HepG2 (cell line): ENCODE measurements around the gene CAPZB. TPM values are rescaled to one million over a fixed set of nuclear protein-coding genes. Genes with fewer than 3 reads are reported as not detected.

ENCODE experiments used
- ATAC-seq: fragments of 200-7000 bp; cut with Tn5 transposase; 3 replicates; pipeline ENCODE4 v1.9.1; 2020; ENCODE audit warnings: mild to moderate bottlenecking, moderate library complexity
- BruUV-seq: library from RNA; stranded (reverse); fragments of 400-500 nt; replicated peaks from 2 replicates; lab custom pipeline; 2021; lab: Mats Ljungman, UMichigan
- CTCF ChIA-PET: fragments of 300-600 bp; formaldehyde crosslinking; extraction: SDS; loops from one replicate; lab custom pipeline; 2021; ENCODE audit warnings: low total read pairs, inconsistent platforms, low intra/inter-chr PET ratio; lab: Yijun Ruan, JAX
- POLR2A ChIA-PET: fragments of 350-600 bp; sonication (Branson Sonifier 250); formaldehyde crosslinking; loops from one replicate; lab custom pipeline; 2020; ENCODE audit warnings: antibody characterized with exemption, inconsistent platforms; lab: Yijun Ruan, JAX
- DNase-seq: peaks from one replicate; pipeline ENCODE4 v3.0.0-alpha.2; 2015; ENCODE audit warnings: low spot score
- FAIRE-seq: peaks from 3 replicates; lab custom pipeline; 2011; peaks lifted over from hg19 to GRCh38; lab: Jason Lieb, UNC
- H2AFZ ChIP-seq: one replicate; pipeline ENCODE4 v1.6.1; 2011; ENCODE audit warnings: low read length, inconsistent platforms
- H3K27ac ChIP-seq: fragments of 300-600 bp; 3 replicates; pipeline ENCODE4 v1.8.0; 2011; ENCODE audit warnings: mixed run types, mild to moderate bottlenecking, mixed read lengths, low read length, inconsistent platforms; ENCODE audit not compliant: insufficient read depth; ENCODE audit errors: extremely low read length
- H3K27me3 ChIP-seq, 2 experiments: fragments of 200-600 bp in 1 of 2; 2 replicates in 1 of 2; 3 replicates in 1 of 2; pipeline versions ENCODE4 v1.6.0 to v1.8.0; 2011; ENCODE audit warnings: low read length in 2 of 2, mild to moderate bottlenecking in 2 of 2, moderate library complexity in 2 of 2, inconsistent platforms in 1 of 2; ENCODE audit not compliant: insufficient read depth in 2 of 2, control insufficient read depth in 1 of 2
- H3K36me3 ChIP-seq, 2 experiments: fragments of 200-600 bp in 1 of 2; replicated peaks in 1 of 2; 2 replicates in 1 of 2; 3 replicates in 1 of 2; pipeline versions ENCODE4 v1.5.1 to v1.8.0; 2011; ENCODE audit warnings: low read length in 2 of 2, inconsistent platforms in 1 of 2; ENCODE audit not compliant: insufficient read depth in 2 of 2, control insufficient read depth in 1 of 2
- H3K4me1 ChIP-seq: 2 replicates; pipeline ENCODE4 v1.5.1; 2012; ENCODE audit warnings: low read length, inconsistent platforms; ENCODE audit not compliant: insufficient read depth
- H3K4me2 ChIP-seq: 2 replicates; pipeline ENCODE4 v1.6.0; 2011; ENCODE audit warnings: low read depth, low read length, inconsistent platforms
- H3K4me3 ChIP-seq, 3 experiments: fragments of 200-600 bp in 1 of 3; sonication (generic), shearing (Covaris generic) in 1 of 3; replicated peaks in 1 of 3; 2 replicates each; pipeline ENCODE4 v1.5.1; 2011 to 2016; ENCODE audit warnings: low read length in 3 of 3, inconsistent platforms in 2 of 3, low read depth in 2 of 3, mild to moderate bottlenecking in 2 of 3, control low read depth in 1 of 3, mixed read lengths in 1 of 3; ENCODE audit not compliant: insufficient read depth in 1 of 3
- H3K79me2 ChIP-seq: one replicate; pipeline ENCODE4 v1.6.1; 2011; ENCODE audit warnings: low read length, inconsistent platforms; ENCODE audit not compliant: insufficient read depth
- H3K9ac ChIP-seq: 2 replicates; pipeline ENCODE4 v1.6.0; 2011; ENCODE audit warnings: mild to moderate bottlenecking, low read depth, low read length, inconsistent platforms; ENCODE audit not compliant: insufficient read depth
- H3K9me3 ChIP-seq: 2 replicates; pipeline ENCODE4 v1.5.1; 2012; ENCODE audit warnings: mild to moderate bottlenecking, low read length
- H4K20me1 ChIP-seq: 2 replicates; pipeline ENCODE4 v1.6.0; 2011; ENCODE audit warnings: inconsistent platforms, mild to moderate bottlenecking, low read length, moderate library complexity; ENCODE audit not compliant: insufficient read depth
- ADNP ChIP-seq: sonication (generic); formaldehyde crosslinking; IDR thresholded peaks from 2 replicates; pipeline ENCODE4 v1.4.0; 2020; ENCODE audit warnings: missing genetic modification reagents
- DMAP1 ChIP-seq: IDR thresholded peaks from 2 replicates; pipeline ENCODE4 v1.6.1; 2016
- EZH2 ChIP-seq: conservative IDR thresholded peaks from 2 replicates; pipeline ENCODE4 v1.6.1; 2012; ENCODE audit warnings: mild to moderate bottlenecking, low read depth, low read length, moderate library complexity
- HMGXB3 ChIP-seq: sonication (generic); formaldehyde crosslinking; IDR thresholded peaks from 2 replicates; pipeline ENCODE4 v1.4.0; 2020; ENCODE audit warnings: missing genetic modification reagents, borderline replicate concordance
- IRF2 ChIP-seq: IDR thresholded peaks from 2 replicates; pipeline ENCODE4 v1.6.1; 2018; ENCODE audit warnings: missing genetic modification reagents, missing compliant biosample characterization
- MBD4 ChIP-seq: IDR thresholded peaks from 2 replicates; pipeline ENCODE4 v1.6.1; 2012; ENCODE audit warnings: low read length, inconsistent platforms, borderline replicate concordance
- NR2F1 ChIP-seq, 2 experiments: fragments of 450-650 bp in 1 of 2; formaldehyde crosslinking in 1 of 2; IDR thresholded peaks; 2 replicates each; pipeline versions ENCODE4 v1.5.0 to v1.6.1; 2016 to 2020; ENCODE audit warnings: mild to moderate bottlenecking in 1 of 2, missing compliant biosample characterization in 1 of 2, missing genetic modification reagents in 1 of 2, moderate library complexity in 1 of 2
- RXRA ChIP-seq: sonication (generic); formaldehyde crosslinking; IDR thresholded peaks from 2 replicates; pipeline ENCODE4 v1.5.1; 2020; ENCODE audit warnings: missing genetic modification reagents
- ZNF142 ChIP-seq: sonication (generic); formaldehyde crosslinking; IDR thresholded peaks from 2 replicates; pipeline ENCODE4 v1.4.0; 2020; ENCODE audit warnings: missing genetic modification reagents
- ZNF430 ChIP-seq: sonication (generic); formaldehyde crosslinking; IDR thresholded peaks from 2 replicates; pipeline ENCODE4 v1.9.0; 2021; ENCODE audit warnings: mild to moderate bottlenecking, missing genetic modification reagents
- ZNF44 ChIP-seq: sonication (generic); formaldehyde crosslinking; IDR thresholded peaks from 2 replicates; pipeline ENCODE4 v1.5.1; 2020; ENCODE audit warnings: mild to moderate bottlenecking, missing genetic modification reagents
- ZNF510 ChIP-seq: sonication (generic); formaldehyde crosslinking; IDR thresholded peaks from 2 replicates; pipeline ENCODE4 v1.4.0; 2020; ENCODE audit warnings: low read depth, mild to moderate bottlenecking, missing genetic modification reagents
- ZNF704 ChIP-seq: sonication (generic); formaldehyde crosslinking; IDR thresholded peaks from 2 replicates; pipeline ENCODE4 v1.8.1; 2023; ENCODE audit warnings: mild to moderate bottlenecking, inconsistent platforms, moderate library complexity, missing genetic modification reagents, borderline replicate concordance
- ZNF720 ChIP-seq: sonication (generic); formaldehyde crosslinking; IDR thresholded peaks from 2 replicates; pipeline ENCODE4 v1.4.0; 2020; ENCODE audit warnings: missing genetic modification reagents
- WGBS: methylation state at CpG from one replicate; pipeline ENCODE4 v1.1.6; 2017; ENCODE audit warnings: low lambda C conversion rate; 5-methylcytosine and 5-hydroxymethylcytosine counted together
- in situ Hi-C: cut with HindIII; loops from 2 replicates; pipeline ENCODE4 v1.10.0; 2017; ENCODE audit warnings: low pct_unique_long_range_greater_than_20kb; ENCODE audit not compliant: extremely low pct_ligation_motif_present
- intact Hi-C: fragments of 100-400 bp; cut with micrococcal nuclease; formaldehyde crosslinking; loops from one replicate; pipeline ENCODE4 v1.10.0; 2022; ENCODE audit not compliant: unreplicated experiment
- polyA plus RNA-seq, 8 experiments: library from polyadenylated mRNA; depleted of rRNA in 3 of 8; stranded (reverse) in 7 of 8; unstranded in 1 of 8; fragments of >200 nt; fragmentation: Illumina TruSeq in 4 of 8; extraction: Trizol in 4 of 8; gene quantifications; 2 replicates each; pipeline versions ENCODE4 v1.2.1 to v1.2.3, GENCODE V29; 2011 to 2016; ENCODE audit warnings: low read depth in 4 of 8, missing spikeins in 1 of 8, mixed read lengths in 1 of 8; ENCODE audit not compliant: insufficient read depth in 1 of 8
- total RNA-seq, 5 experiments: library from RNA; depleted of rRNA; stranded (reverse); fragments of >200 nt; fragmentation: Illumina TruSeq; extraction: Trizol; gene quantifications; 2 replicates each; pipeline ENCODE4 v1.2.3, GENCODE V29; 2016; ENCODE audit warnings: low read depth in 1 of 5

Gene CAPZB
- total and polyA plus RNA-seq, 2 of the 13 experiments (the other 11 are each of a cell fraction or from before 2014, with no cell fraction given): 58.9 to 76.9 TPM

DNA sequence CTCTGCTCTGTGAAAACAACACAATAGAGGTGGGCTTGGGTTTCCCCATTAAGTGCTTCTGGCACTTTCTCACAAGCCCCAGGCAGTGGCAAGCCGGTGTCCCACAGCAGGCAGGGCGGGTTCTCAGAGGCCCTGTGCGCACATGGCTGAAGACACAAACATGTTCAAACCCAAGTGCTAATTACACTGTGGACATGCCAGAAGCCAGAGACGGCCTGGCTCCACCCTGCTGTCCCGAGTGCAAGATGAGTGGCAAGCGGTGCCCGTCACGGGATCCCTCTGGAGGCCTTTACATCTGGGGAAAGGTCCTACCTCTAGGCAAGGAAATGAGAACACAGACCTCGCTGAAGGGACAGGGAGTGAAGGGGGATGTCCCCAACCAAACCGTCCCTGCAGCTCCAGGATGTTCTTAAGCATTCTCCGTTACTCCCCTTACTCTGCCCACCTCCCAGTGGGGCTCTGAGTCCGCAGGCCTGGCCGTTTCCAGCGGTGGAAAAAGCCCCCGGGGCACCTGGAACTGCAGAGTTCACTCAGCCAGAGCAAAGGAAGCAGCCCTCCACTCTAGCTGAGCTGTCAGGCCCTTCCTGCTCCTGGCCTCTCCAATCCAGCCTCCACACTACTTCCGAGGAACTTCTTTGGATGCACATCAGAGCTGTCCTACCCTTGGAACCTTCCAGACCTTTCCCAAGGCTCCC is 115.8 kb downstream of the CAPZB start:
- TF ChIP-seq DMAP1 (CRISPR knock-in tag) (no peak), EZH2 (no peak), IRF2 (CRISPR knock-in tag) (no peak), NR2F1 (CRISPR knock-in tag; IDR thresholded peaks at IDR 0.05) (no peak), ZNF44 (CRISPR knock-in tag) (no peak), ZNF430 (no peak), ZNF142 (CRISPR knock-in tag) (no peak), ZNF720 (CRISPR knock-in tag) (no peak), ZNF704 (CRISPR knock-in tag) (no peak), ZNF510 (CRISPR knock-in tag) (no peak), MBD4 (no peak), HMGXB3 (CRISPR knock-in tag) (no peak), RXRA (CRISPR knock-in tag) (no peak), ADNP (no peak)
- 98% methylated on average over 10 of the region's 16 CpGs for WGBS
- H3K27me3 ChIP-seq: no peaks in the 10 kb centered on the region
- no peak overlapping the region for H3K9ac ChIP-seq
- H4K20me1 ChIP-seq: 0 out of 2 replicates have a peak, but pooled peaks cover 3% of the 10 kb centered on the region
- no TSS peak for BruUV-seq
- no peak for FAIRE-seq
- no peaks in the 10 kb centered on the region for H3K9me3 ChIP-seq
- no peak overlapping the region for H3K4me2 ChIP-seq
- H3K4me3 ChIP-seq: no peak overlapping the region
- intact Hi-C loops: no loop called here
- in situ Hi-C loops: no loop called here
- peaks cover 15% of the 10 kb centered on the region; the same call in 1 of the 2 replicates for H3K4me1 ChIP-seq
- H3K36me3 ChIP-seq: peaks cover 14 to 47% of the 10 kb centered on the region in 2 experiments; a peak in 4 of 5 replicates
- DNase-seq: no peak
- POLR2A ChIA-PET: no interaction called here
- H3K27ac ChIP-seq: no peak overlapping the region
- ATAC-seq: no peak
- no peaks in the 10 kb centered on the region for H3K79me2 ChIP-seq
- no peak overlapping the region for H2AFZ ChIP-seq
- CTCF ChIA-PET: no interaction called here
